GM12872 (cell line): ENCODE data around the gene PEAK1.

Source experiments
- TF ChIP-seq, protein P1 (sequence below): IDR thresholded peaks from 3 replicates; pipeline ENCODE4 v1.5.1; 2011; ENCODE audit warnings: low read depth, mild to moderate bottlenecking, low read length, moderate library complexity; ENCODE audit not compliant: insufficient read depth

Gene PEAK1

DNA sequence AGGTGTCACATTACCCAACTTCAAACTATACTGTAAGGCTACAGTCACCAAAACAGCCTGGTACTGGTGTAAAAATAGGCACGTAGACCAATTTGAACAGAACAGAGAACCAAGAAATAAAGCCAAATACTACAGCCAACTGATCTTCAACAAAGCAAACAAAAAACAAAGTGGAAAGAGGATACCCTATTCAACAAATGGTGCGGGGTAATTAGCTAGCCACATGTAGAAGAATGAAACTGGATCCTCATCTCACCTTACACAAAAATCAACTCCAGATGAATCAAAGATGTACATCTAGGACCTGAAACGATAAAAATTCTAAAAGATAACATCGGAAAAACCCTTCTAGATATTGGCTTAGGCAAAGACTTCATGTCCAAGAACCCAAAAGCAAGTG lies 13.1 kb downstream of the PEAK1 start:
- TF ChIP-seq, protein P1, sequence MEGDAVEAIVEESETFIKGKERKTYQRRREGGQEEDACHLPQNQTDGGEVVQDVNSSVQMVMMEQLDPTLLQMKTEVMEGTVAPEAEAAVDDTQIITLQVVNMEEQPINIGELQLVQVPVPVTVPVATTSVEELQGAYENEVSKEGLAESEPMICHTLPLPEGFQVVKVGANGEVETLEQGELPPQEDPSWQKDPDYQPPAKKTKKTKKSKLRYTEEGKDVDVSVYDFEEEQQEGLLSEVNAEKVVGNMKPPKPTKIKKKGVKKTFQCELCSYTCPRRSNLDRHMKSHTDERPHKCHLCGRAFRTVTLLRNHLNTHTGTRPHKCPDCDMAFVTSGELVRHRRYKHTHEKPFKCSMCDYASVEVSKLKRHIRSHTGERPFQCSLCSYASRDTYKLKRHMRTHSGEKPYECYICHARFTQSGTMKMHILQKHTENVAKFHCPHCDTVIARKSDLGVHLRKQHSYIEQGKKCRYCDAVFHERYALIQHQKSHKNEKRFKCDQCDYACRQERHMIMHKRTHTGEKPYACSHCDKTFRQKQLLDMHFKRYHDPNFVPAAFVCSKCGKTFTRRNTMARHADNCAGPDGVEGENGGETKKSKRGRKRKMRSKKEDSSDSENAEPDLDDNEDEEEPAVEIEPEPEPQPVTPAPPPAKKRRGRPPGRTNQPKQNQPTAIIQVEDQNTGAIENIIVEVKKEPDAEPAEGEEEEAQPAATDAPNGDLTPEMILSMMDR, result no peak

DNA sequence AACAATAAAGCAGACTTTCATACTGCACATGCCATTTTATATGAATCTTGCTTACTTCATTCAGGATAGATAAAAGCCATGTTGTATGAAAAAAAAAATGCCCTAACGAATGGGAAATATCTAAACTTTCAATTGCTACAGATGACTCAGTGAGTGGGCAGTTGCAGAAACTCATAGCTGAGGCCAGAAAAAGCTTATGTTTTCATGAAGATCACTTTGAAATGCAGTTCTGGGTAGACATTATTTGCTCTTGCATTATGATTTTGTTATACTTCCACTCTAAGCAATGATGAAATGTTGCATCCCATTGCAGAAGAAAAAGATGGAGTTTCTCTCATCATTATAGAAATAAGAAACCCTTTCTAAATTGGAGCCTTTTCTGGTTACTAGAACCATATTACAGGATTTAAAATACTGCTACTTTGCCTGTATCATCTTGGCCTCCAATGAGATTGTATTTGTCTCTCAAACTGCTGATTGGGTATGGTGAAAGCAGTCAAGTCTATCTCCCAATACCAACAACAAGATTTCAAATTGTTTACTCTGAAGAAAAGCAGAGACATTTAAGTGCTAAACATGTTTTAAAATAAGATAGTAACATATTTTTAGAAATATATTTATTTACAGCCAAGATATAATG lies 17.0 kb downstream of the PEAK1 start:
- TF ChIP-seq, protein P1, result no peak

DNA sequence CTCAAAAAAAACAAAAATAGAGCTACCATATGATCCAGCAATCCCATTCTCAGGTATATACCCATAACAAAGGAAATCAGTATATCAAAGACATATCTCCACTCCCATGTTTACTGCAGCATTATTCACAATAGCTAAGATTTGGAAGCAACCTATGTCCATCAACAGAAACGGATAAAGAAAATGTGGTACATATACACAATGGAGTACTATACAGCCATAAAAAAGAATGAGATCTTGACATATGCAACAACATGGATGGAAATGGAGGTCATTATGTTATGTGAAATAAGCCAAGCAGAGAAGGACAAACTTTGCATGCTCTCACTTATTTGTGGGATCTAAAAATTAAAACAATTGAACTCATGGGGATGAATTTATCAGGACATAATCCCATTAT lies 19.6 kb downstream of the PEAK1 start:
- TF ChIP-seq, protein P1, result no peak

DNA sequence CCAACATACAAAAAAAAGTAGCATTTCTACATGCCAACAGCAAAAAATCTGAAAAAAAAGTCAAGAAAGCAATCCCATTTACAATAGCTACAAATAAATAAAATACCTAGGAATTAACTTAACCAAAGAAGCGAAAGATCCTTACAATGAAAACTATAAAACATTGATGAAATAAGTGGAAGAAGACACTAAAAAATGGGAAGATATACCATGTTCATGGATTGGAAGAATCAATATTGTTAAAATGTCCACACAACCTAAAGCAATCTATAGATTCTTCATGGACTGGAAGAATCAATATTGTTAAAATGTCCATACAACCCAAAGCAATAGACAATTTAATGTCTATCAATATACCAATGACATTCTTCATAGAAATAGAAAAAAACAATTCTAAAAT lies 21.0 kb downstream of the PEAK1 start:
- TF ChIP-seq, protein P1, result no peak

DNA sequence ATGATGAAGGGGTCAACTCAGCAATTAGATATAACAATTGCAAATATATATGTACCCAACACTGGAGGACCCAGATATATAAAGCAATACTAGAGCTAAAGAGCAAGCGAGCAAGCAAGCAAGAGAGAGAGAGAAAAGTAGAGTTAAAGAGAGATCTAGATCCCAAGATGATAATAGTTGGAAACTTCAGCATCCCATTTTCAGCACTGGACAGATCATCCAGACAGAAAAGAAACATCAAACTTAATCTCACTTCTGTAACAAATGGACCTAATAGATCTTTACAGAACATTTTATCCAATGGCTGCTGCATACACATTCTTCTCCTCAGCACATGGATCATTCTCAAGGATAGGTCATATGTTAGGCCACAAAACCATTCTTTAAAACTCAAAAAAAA lies 23.2 kb downstream of the PEAK1 start:
- TF ChIP-seq, protein P1, result no peak

DNA sequence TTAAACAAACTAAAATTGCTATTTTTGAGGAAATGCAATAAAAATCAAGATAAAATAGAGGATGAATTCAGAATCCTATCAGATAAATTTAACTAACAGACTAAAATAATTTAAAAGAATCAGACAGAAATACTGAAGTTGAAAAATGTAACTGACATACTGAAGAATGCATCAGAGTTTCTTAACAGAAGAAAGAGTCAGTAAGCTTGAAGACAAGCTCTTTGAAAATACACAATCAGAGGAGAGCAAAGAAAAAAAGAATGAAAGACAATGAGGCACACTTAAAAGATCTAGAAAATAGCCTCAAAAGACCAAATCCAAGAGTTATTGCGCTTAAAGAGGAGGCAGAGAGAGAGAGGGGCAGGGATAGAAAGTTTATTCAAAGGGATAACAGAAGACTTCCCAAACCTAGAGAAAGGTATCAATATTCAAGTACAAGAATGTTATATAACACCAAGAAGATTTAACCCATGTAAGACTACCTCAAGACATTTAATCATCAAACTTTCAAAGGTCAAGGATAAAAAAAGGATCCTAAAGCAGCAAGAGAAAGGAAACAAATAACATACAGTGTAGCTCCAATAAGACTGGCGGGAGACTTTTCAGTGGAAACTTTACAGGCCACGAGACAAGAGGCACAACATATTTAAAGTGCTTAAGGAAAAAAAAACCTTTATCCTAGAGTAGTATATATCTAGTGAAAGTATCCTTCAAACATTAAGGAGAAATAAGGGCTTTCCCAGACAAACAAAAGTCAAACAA lies 24.7 kb downstream of the PEAK1 start:
- TF ChIP-seq, protein P1, result no peak

DNA sequence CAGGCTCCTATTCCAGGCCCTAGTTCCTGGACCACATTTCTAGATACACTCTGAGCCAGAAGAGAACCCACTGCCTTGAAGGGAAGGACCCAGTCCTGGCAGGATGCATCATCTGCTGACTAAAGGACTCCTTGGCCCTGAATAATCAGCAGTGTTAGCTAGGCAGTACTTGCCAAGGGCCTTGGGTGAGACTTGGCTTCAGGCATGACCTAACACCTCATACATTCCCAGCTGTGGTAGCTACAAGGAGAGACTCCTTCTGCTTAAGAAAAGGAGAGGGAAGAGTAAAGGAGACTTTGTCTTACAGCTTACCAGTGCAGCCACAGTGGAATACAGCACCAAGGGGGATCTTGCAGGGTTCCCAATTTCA lies 26.4 kb downstream of the PEAK1 start:
- TF ChIP-seq, protein P1, result no peak
